HG03045 (cell line): ENCODE data around the gene GRIN2C.

Source experiments
- ATAC-seq: cut with Tn5 transposase; IDR thresholded peaks from one replicate; pipeline ENCODE4 v1.9.1; 2021; ENCODE audit warnings: mild to moderate bottlenecking, moderate library complexity; ENCODE audit not compliant: unreplicated experiment

GRIN2C gene

GRCh38 chr17:74824961-74825627 is 34.6 kb downstream of the GRIN2C start:
- no peak for ATAC-seq

GRCh38 chr17:74822939-74823367 is 36.7 kb downstream of the GRIN2C start:
- no peak for ATAC-seq

GRCh38 chr17:74822335-74822938 is 37.2 kb downstream of the GRIN2C start:
- no peak for ATAC-seq

- no peak for ATAC-seq
Measured at GRCh38 chr17:74821655-74822334, 37.9 kb downstream of the GRIN2C start.

- ATAC-seq, result no peak
Measured at GRCh38 chr17:74819801-74820436, 39.8 kb downstream of the GRIN2C start.

GRCh38 chr17:74818291-74818938 is 41.3 kb downstream of the GRIN2C start:
- ATAC-seq, result no peak

- ATAC-seq, result no peak
Measured at GRCh38 chr17:74816905-74817620, 42.6 kb downstream of the GRIN2C start.

- no peak for ATAC-seq
Measured at GRCh38 chr17:74815550-74816370, 43.9 kb downstream of the GRIN2C start.

GRCh38 chr17:74815067-74815466 is 44.6 kb downstream of the GRIN2C start:
- ATAC-seq, result no peak

- ATAC-seq, result no peak
Measured at GRCh38 chr17:74814453-74814852, 45.2 kb downstream of the GRIN2C start.

- no peak for ATAC-seq
Measured at GRCh38 chr17:74812109-74813009, 47.3 kb downstream of the GRIN2C start.

GRCh38 chr17:74810699-74811485 is 48.8 kb downstream of the GRIN2C start:
- no peak for ATAC-seq

- no peak for ATAC-seq
Measured at GRCh38 chr17:74808714-74809430, 50.8 kb downstream of the GRIN2C start.

GRCh38 chr17:74807925-74808324 is 51.8 kb downstream of the GRIN2C start:
- no peak for ATAC-seq

GRCh38 chr17:74807441-74807840 is 52.2 kb downstream of the GRIN2C start:
- no peak for ATAC-seq

- ATAC-seq, result no peak
Measured at GRCh38 chr17:74806334-74806733, 53.4 kb downstream of the GRIN2C start.

- ATAC-seq, result no peak
Measured at GRCh38 chr17:74805591-74805991, 54.1 kb downstream of the GRIN2C start.
